Pancreas (tissue), 10 donors: Measurements from ENCODE around the gene TRABD. TPM values are rescaled to one million over a fixed set of nuclear protein-coding genes. Genes with fewer than 3 reads are reported as not detected.

ENCODE experiments used
- ATAC-seq, 4 donors: fragments of 200-7000 bp; cut with Tn5 transposase; one replicate each; pipeline versions ENCODE4 v1.8.0 to v1.9.1; 2020; ENCODE audit warnings: mild to moderate bottlenecking in 4 of 4, moderate library complexity in 4 of 4
- DNase-seq, 6 donors: peaks; one replicate each; pipeline ENCODE4 v3.0.0-alpha.2; 2020
- FAIRE-seq: peaks from 2 replicates; lab custom pipeline; 2012; peaks lifted over from hg19 to GRCh38; lab: Jason Lieb, UNC
- H3K27ac ChIP-seq, 4 donors: fragments of 200-600 bp; sonication (generic); 1 replicate in 3 of 4; 2 replicates in 1 of 4; pipeline versions ENCODE4 v1.5.0 to v1.8.0; 2020
- H3K27me3 ChIP-seq, 4 donors: fragments of 200-600 bp; one replicate each; pipeline ENCODE4 v1.8.0; 2021
- H3K36me3 ChIP-seq, 3 donors: fragments of 200-600 bp; sonication (generic) in 1 of 3; one replicate each; pipeline versions ENCODE4 v1.5.0 to v1.8.0; 2020 to 2021
- H3K4me1 ChIP-seq, 3 donors: fragments of 200-600 bp; one replicate each; pipeline ENCODE4 v1.8.0; 2021
- H3K4me3 ChIP-seq, 4 donors: fragments of 200-600 bp; sonication (generic) in 2 of 4; one replicate each; pipeline versions ENCODE4 v1.5.0 to v1.8.0; 2020 to 2021
- H3K9me3 ChIP-seq, 4 donors: fragments of 200-600 bp; one replicate each; pipeline ENCODE4 v1.8.0; 2021
- CTCF ChIP-seq, 4 donors: fragments of 200-600 bp; sonication (generic) in 3 of 4; IDR thresholded peaks; one replicate each; pipeline versions ENCODE4 v1.5.0 to v1.8.0; 2021; ENCODE audit warnings: antibody characterized with exemption in 4 of 4
- WGBS, 2 donors: extraction: QIAGEN DNeasy Blood & Tissue Kit; methylation state at CpG; one replicate each; pipeline ENCODE4 v1.1.7; 2013; 5-methylcytosine and 5-hydroxymethylcytosine counted together
- intact Hi-C, 3 donors: fragments of 100-400 bp; cut with DNase I; formaldehyde crosslinking; loops; one replicate each; pipeline versions ENCODE4 v1.11.1 to v1.14.2; 2022
- polyA plus RNA-seq, 2 donors: library from polyadenylated mRNA; stranded (reverse); fragments of 200-250 nt; gene quantifications; one replicate each; pipeline ENCODE4 v1.2.3, GENCODE V29; 2013
- total RNA-seq, 6 donors: library from RNA; stranded (reverse); fragmentation: NEBNext Ultra II Directional in 4 of 6; extraction: Animal tissue kit (Norgen Biotek cat#: 25700) in 4 of 6; gene quantifications; one replicate each; pipeline versions ENCODE4 v1.2.1 to v1.2.4, GENCODE V29; 2021 to 2023
- donor health status: healthy with polysubstance abuse.
- donor health status: DM: no; HTN: no; CAD: no; lungs with moderate emphysema.
- donor health status: DM: no; HTN: no; CAD: no.
- donor health status: control.
- donor health status: control.
- donor health status: Bipolar disorder and iron deficiency.
- donor health status: DM: yes; HTN: yes; CAD: no.
- donor health status: DM: no; HTN: no; CAD: no.
- donor health status: DM: no; HTN: no; CAD: no.
- donor health status: DM: yes; HTN: yes; CAD: no.

TRABD gene
- total and polyA plus RNA-seq, 8 donors: 25.9 to 107 (median 51.7) TPM

- no peak overlapping the region for H3K4me3 ChIP-seq
- TF ChIP-seq CTCF (IDR thresholded peaks at IDR 0.05): no peak
- no peaks in the 10 kb centered on the region for H3K9me3 ChIP-seq
- no peak for FAIRE-seq
- no peak for ATAC-seq
- peak in 2 of 6 donors; percentile 23 to 68 for DNase-seq
- peaks cover 0 to 29% (median 8%) of the 10 kb centered on the region in 3 donors for H3K36me3 ChIP-seq
- H3K27me3 ChIP-seq: no peaks in the 10 kb centered on the region
- WGBS, 2 donors: 90 to 95% methylated on average over 25 of the region's 25 CpGs
- intact Hi-C loops: no loop called here
- H3K27ac ChIP-seq: no peak overlapping the region
- H3K4me1 ChIP-seq: no peaks in the 10 kb centered on the region
These were observed 42.0 kb downstream of the TRABD start for GRCh38 chr22:50227579-50228215.

- no peak overlapping the region for H3K27ac ChIP-seq
- DNase-seq (peak in 1 of 6 donors; percentile 61), ATAC-seq (no peak), FAIRE-seq (no peak)
- H3K4me1 ChIP-seq: no peaks in the 10 kb centered on the region
- 94 to 97% methylated on average over 7 to 9 of the region's 9 CpGs for WGBS, 2 donors
- H3K36me3 ChIP-seq: peaks cover 0 to 25% (median 2%) of the 10 kb centered on the region in 3 donors
- intact Hi-C loops: no loop called here
- H3K9me3 ChIP-seq: no peaks in the 10 kb centered on the region
- TF ChIP-seq CTCF (IDR thresholded peaks at IDR 0.05): no peak
- H3K27me3 ChIP-seq: no peaks in the 10 kb centered on the region
- H3K4me3 ChIP-seq: no peak overlapping the region
These were observed 42.7 kb downstream of the TRABD start for GRCh38 chr22:50228366-50228765.

GRCh38 chr22:50229370-50229769, 43.7 kb downstream of the TRABD start:
- Histone ChIP-seq H3K9me3 (no peaks in the 10 kb centered on the region), H3K36me3 (peaks cover 0 to 17% (median 2%) of the 10 kb centered on the region in 3 donors), H3K4me1 (no peaks in the 10 kb centered on the region), H3K27me3 (no peaks in the 10 kb centered on the region), H3K27ac (no peak overlapping the region), H3K4me3 (no peak overlapping the region)
- DNase-seq: peak in 2 of 6 donors; percentile 20 to 58
- ATAC-seq: no peak
- no peak for FAIRE-seq
- no peak for TF ChIP-seq CTCF (IDR thresholded peaks at IDR 0.05)
- intact Hi-C loops: no loop called here
- WGBS, 2 donors: 94 to 96% methylated on average over 16 of the region's 16 CpGs

- Histone ChIP-seq H3K36me3 (peaks cover 0 to 4% (median 0%) of the 10 kb centered on the region in 3 donors), H3K27me3 (no peaks in the 10 kb centered on the region), H3K4me1 (no peaks in the 10 kb centered on the region), H3K27ac (no peak overlapping the region), H3K9me3 (no peaks in the 10 kb centered on the region), H3K4me3 (no peak overlapping the region)
- ATAC-seq (no peak), FAIRE-seq (no peak), DNase-seq (peak in 1 of 6 donors; percentile 8)
- 90 to 92% methylated on average over 20 of the region's 20 CpGs for WGBS, 2 donors
- intact Hi-C loops: no loop called here
- no peak for TF ChIP-seq CTCF (IDR thresholded peaks at IDR 0.05)
These were observed 46.9 kb downstream of the TRABD start for GRCh38 chr22:50232481-50233151.

- Histone ChIP-seq H3K27ac (no peak overlapping the region), H3K9me3 (no peaks in the 10 kb centered on the region), H3K4me1 (no peaks in the 10 kb centered on the region), H3K4me3 (no peak overlapping the region), H3K36me3 (peaks cover 0 to 4% (median 0%) of the 10 kb centered on the region in 3 donors), H3K27me3 (no peaks in the 10 kb centered on the region)
- intact Hi-C loops: no loop called here
- DNase-seq (peak in 2 of 6 donors; percentile 9 to 49), FAIRE-seq (no peak), ATAC-seq (no peak)
- WGBS, 2 donors: 87 to 92% methylated on average over 18 of the region's 18 CpGs
- no peak for TF ChIP-seq CTCF (IDR thresholded peaks at IDR 0.05)
These were observed 47.5 kb downstream of the TRABD start for GRCh38 chr22:50233223-50233622.
